ENCODE data around the gene GALNT18. TPM values are rescaled to one million over a fixed set of nuclear protein-coding genes. Genes with fewer than 3 reads are reported as not detected.

Gene GALNT18
- polyA plus RNA-seq, 1 donor (not counting 4 experiments of a cell fraction or from before 2014, with no cell fraction given) = 27.2 TPM

- DNase-seq (ENCODE audit: low read depth, low spot score) (no peak), FAIRE-seq (no peak)
- H3K9me3 ChIP-seq (ENCODE audit: control insufficient read depth, low read depth, low read length) = no peaks in the 10 kb centered on the region
- H4K20me1 ChIP-seq (ENCODE audit: control insufficient read depth, extremely low read depth, insufficient read depth, low read length) = no peaks in the 10 kb centered on the region
- dilution Hi-C loops (cut with MboI; ENCODE audit: extremely low pct_ligation_motif_present, low sequenced_read_pairs) = no loop called here
- H3K79me2 ChIP-seq (ENCODE audit: control insufficient read depth, insufficient read depth, low read length) = peaks cover 44% of the 10 kb centered on the region
- no peak overlapping the region for H3K27ac ChIP-seq (ENCODE audit: control insufficient read depth, insufficient read depth, low read length)
- no peak overlapping the region for H3K9ac ChIP-seq (ENCODE audit: control insufficient read depth, extremely low read depth, insufficient read depth, low read length)
- no peak overlapping the region for H3K4me3 ChIP-seq (ENCODE audit: control insufficient read depth in 2 of 3, extremely low read depth in 1 of 3, insufficient read depth in 2 of 3, low read depth in 1 of 3, low read length in 3 of 3)
- H3K9me1 ChIP-seq (ENCODE audit: control insufficient read depth, extremely low read depth, insufficient read depth, low read length) = no peaks in the 10 kb centered on the region
- H3K4me1 ChIP-seq (ENCODE audit: control insufficient read depth, extremely low read depth, insufficient read depth, low read length) = no peaks in the 10 kb centered on the region
- no peak overlapping the region for H3K4me2 ChIP-seq (ENCODE audit: control insufficient read depth, extremely low read depth, insufficient read depth, low read depth, low read length)
- H3K27me3 ChIP-seq (ENCODE audit: control insufficient read depth, extremely low read depth, insufficient read depth, low read length) = no peaks in the 10 kb centered on the region
- no peak for TF ChIP-seq CTCF (optimal IDR thresholded peaks at IDR 0.05 in 1 of 3, IDR thresholded peaks at IDR 0.05 in 1 of 3, conservative IDR thresholded peaks at IDR 0.05 in 1 of 3; ENCODE audit: extremely low read depth in 1 of 3, insufficient read depth in 2 of 3, low read length in 3 of 3)
- TF ChIP-seq EZH2 (IDR thresholded peaks at IDR 0.05; ENCODE audit: low read length) = no peak
- H3K36me3 ChIP-seq (ENCODE audit: control insufficient read depth in 2 of 2, extremely low read depth in 1 of 2, insufficient read depth in 2 of 2, low read length in 2 of 2) = no peaks in the 10 kb centered on the region
- H2AFZ ChIP-seq (ENCODE audit: control insufficient read depth, low read length) = no peak overlapping the region
These were observed 85.2 kb downstream of the GALNT18 start for GRCh38 chr11:11536650-11537049.

GRCh38 chr11:11535611-11536010, 86.2 kb downstream of the GALNT18 start:
- no peaks in the 10 kb centered on the region for H3K4me1 ChIP-seq (ENCODE audit: control insufficient read depth, extremely low read depth, insufficient read depth, low read length)
- H3K27ac ChIP-seq (ENCODE audit: control insufficient read depth, insufficient read depth, low read length) = no peak overlapping the region
- peaks cover 45% of the 10 kb centered on the region for H3K79me2 ChIP-seq (ENCODE audit: control insufficient read depth, insufficient read depth, low read length)
- no peaks in the 10 kb centered on the region for H3K27me3 ChIP-seq (ENCODE audit: control insufficient read depth, extremely low read depth, insufficient read depth, low read length)
- dilution Hi-C loops (cut with MboI; ENCODE audit: extremely low pct_ligation_motif_present, low sequenced_read_pairs) = no loop called here
- H3K9me1 ChIP-seq (ENCODE audit: control insufficient read depth, extremely low read depth, insufficient read depth, low read length) = no peaks in the 10 kb centered on the region
- H4K20me1 ChIP-seq (ENCODE audit: control insufficient read depth, extremely low read depth, insufficient read depth, low read length) = no peaks in the 10 kb centered on the region
- H3K9me3 ChIP-seq (ENCODE audit: control insufficient read depth, low read depth, low read length) = no peaks in the 10 kb centered on the region
- no peak overlapping the region for H2AFZ ChIP-seq (ENCODE audit: control insufficient read depth, low read length)
- H3K4me3 ChIP-seq (ENCODE audit: control insufficient read depth in 2 of 3, extremely low read depth in 1 of 3, insufficient read depth in 2 of 3, low read depth in 1 of 3, low read length in 3 of 3) = no peak overlapping the region
- TF ChIP-seq EZH2 (IDR thresholded peaks at IDR 0.05; ENCODE audit: low read length) = no peak
- TF ChIP-seq CTCF (optimal IDR thresholded peaks at IDR 0.05 in 1 of 3, IDR thresholded peaks at IDR 0.05 in 1 of 3, conservative IDR thresholded peaks at IDR 0.05 in 1 of 3; ENCODE audit: extremely low read depth in 1 of 3, insufficient read depth in 2 of 3, low read length in 3 of 3) = no peak
- no peaks in the 10 kb centered on the region for H3K36me3 ChIP-seq (ENCODE audit: control insufficient read depth in 2 of 2, extremely low read depth in 1 of 2, insufficient read depth in 2 of 2, low read length in 2 of 2)
- FAIRE-seq = no peak
- DNase-seq (ENCODE audit: low read depth, low spot score) = no peak
- H3K9ac ChIP-seq (ENCODE audit: control insufficient read depth, extremely low read depth, insufficient read depth, low read length) = no peak overlapping the region
- H3K4me2 ChIP-seq (ENCODE audit: control insufficient read depth, extremely low read depth, insufficient read depth, low read depth, low read length) = no peak overlapping the region

All from keratinocyte (primary cell).